Measurements from ENCODE around the gene ENOPH1.
"Not testable (repeated sequence)": the region's sequence is repeated elsewhere in the genome, so short reads cannot be mapped to it uniquely, and the experiment has no call there.

Gene ENOPH1

DNA sequence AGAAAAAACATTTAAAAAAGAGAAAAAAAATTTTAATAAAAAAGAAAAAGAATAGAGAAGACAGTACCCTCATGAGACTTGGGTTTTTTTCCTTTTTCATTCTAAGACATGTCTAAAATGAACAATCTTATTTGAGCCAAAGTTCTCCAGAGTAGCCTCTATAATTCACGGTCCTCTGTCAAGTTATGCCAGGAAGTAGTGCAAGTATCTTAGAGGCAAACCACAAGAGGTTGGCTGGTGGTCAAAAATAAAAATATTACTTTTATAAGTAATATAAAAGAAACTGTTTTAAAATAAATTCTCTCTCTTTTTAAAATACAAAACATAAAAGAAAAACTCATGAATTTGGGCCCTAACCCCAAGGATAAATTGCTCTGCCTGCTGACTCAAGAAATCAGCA, 26.7 kb upstream of the ENOPH1 start:
- Histone ChIP-seq H3K27ac (no peak overlapping the region), H3K4me3 (IDR thresholded peaks at IDR 0.05; ENCODE audit: insufficient read depth, low read depth, low read length) (no peak overlapping the region), H2AFZ (ENCODE audit: low read depth) (no peak overlapping the region), H3K4me1 (ENCODE audit: low read depth, poor library complexity, severe bottlenecking) (no peaks in the 10 kb centered on the region), H3K4me2 (no peak overlapping the region), H4K20me1 (ENCODE audit: insufficient read depth) (no peaks in the 10 kb centered on the region), H3K79me2 (ENCODE audit: insufficient read depth, low read depth) (no peaks in the 10 kb centered on the region), H3K9ac (no peak overlapping the region), H3K27me3 (ENCODE audit: insufficient read depth, low read depth) (no peaks in the 10 kb centered on the region), H3K36me3 (ENCODE audit: insufficient read depth) (no peaks in the 10 kb centered on the region)
- TF ChIP-seq, protein P1, sequence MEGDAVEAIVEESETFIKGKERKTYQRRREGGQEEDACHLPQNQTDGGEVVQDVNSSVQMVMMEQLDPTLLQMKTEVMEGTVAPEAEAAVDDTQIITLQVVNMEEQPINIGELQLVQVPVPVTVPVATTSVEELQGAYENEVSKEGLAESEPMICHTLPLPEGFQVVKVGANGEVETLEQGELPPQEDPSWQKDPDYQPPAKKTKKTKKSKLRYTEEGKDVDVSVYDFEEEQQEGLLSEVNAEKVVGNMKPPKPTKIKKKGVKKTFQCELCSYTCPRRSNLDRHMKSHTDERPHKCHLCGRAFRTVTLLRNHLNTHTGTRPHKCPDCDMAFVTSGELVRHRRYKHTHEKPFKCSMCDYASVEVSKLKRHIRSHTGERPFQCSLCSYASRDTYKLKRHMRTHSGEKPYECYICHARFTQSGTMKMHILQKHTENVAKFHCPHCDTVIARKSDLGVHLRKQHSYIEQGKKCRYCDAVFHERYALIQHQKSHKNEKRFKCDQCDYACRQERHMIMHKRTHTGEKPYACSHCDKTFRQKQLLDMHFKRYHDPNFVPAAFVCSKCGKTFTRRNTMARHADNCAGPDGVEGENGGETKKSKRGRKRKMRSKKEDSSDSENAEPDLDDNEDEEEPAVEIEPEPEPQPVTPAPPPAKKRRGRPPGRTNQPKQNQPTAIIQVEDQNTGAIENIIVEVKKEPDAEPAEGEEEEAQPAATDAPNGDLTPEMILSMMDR (conservative IDR thresholded peaks at IDR 0.05; ENCODE audit: low read depth, low read length) = no peak

DNA sequence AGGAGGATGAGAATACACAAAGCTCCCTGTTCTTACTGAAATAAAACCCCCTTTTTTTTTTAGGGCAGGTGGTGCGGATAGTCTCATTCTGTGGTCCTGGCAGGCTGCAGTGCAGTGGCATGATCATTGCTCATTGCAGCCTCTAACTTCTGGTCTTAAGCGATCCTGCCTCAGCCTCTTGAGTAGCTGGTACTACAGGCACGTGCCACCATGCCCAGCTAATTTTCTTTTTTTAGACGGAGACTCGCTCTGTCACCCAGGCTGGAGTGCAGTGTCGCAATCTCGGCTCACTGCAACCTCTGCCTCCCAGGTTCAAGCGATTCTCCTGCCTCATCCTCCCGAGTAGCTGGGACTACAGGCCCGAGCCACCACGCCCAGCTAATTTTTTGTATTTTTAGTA, 15.3 kb upstream of the ENOPH1 start:
- not testable (repeated sequence) for H2AFZ ChIP-seq (ENCODE audit: low read depth); H3K9ac ChIP-seq; H3K36me3 ChIP-seq (ENCODE audit: insufficient read depth); H3K79me2 ChIP-seq (ENCODE audit: insufficient read depth, low read depth); H3K4me3 ChIP-seq (IDR thresholded peaks at IDR 0.05; ENCODE audit: insufficient read depth, low read depth, low read length); H3K27me3 ChIP-seq (ENCODE audit: insufficient read depth, low read depth); H4K20me1 ChIP-seq (ENCODE audit: insufficient read depth); H3K4me2 ChIP-seq; H3K4me1 ChIP-seq (ENCODE audit: low read depth, poor library complexity, severe bottlenecking); H3K27ac ChIP-seq

DNA sequence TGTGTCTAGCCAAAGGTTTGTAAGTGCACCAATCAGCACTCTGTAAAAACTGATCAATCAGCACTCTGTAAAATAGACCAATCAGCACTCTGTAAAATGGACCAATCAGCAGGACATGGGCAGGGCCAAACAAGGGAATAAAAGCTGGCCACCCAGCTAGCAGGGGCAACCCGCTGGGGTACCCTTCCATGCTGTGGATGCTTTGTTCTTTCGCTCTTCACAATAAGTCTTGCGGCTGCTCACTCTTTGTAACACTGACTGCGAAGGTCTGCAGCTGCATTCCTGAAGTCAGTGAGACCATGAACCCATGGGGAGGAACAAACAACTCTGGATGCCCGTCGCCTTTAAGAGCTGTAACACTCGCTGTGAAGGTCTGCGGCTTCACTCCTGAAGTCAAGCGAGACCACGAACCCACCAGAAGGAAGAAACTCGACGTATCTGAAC, 14.4 kb upstream of the ENOPH1 start:
- no peak overlapping the region for H3K4me2 ChIP-seq
- H3K27me3 ChIP-seq (ENCODE audit: insufficient read depth, low read depth) = no peaks in the 10 kb centered on the region; the same call in 1 of the 2 replicates
- no peaks in the 10 kb centered on the region for H3K4me1 ChIP-seq (ENCODE audit: low read depth, poor library complexity, severe bottlenecking)
- no peaks in the 10 kb centered on the region for H3K79me2 ChIP-seq (ENCODE audit: insufficient read depth, low read depth)
- TF ChIP-seq, protein P1 (conservative IDR thresholded peaks at IDR 0.05; ENCODE audit: low read depth, low read length) = no peak
- H3K27ac ChIP-seq = no peak overlapping the region
- H3K36me3 ChIP-seq (ENCODE audit: insufficient read depth) = no peaks in the 10 kb centered on the region
- no peak overlapping the region for H2AFZ ChIP-seq (ENCODE audit: low read depth)
- no peak overlapping the region for H3K4me3 ChIP-seq (IDR thresholded peaks at IDR 0.05; ENCODE audit: insufficient read depth, low read depth, low read length)
- no peaks in the 10 kb centered on the region for H4K20me1 ChIP-seq (ENCODE audit: insufficient read depth)
- no peak overlapping the region for H3K9ac ChIP-seq

DNA sequence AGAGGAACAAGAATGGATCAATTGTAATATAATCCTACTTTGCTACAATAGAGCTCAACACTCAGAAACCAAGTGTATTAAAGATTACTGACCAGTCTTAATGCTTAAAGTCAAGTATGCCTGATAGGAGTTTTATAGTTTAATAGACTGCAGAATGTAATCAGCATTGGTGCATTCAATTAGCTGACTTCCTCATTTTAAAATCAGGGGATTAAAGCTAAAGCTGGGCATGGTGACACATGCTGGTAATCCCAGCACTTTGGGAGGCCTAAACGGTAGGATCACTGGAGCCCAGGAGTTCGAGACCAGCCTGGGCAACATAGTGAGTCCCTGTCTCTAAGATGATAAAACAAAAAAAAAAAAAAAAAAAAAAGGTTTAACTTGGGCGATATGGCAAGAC, 10.9 kb upstream of the ENOPH1 start:
- no peak overlapping the region for H3K4me3 ChIP-seq (IDR thresholded peaks at IDR 0.05; ENCODE audit: insufficient read depth, low read depth, low read length)
- peaks cover 7% of the 10 kb centered on the region for H4K20me1 ChIP-seq (ENCODE audit: insufficient read depth)
- no peak overlapping the region for H2AFZ ChIP-seq (ENCODE audit: low read depth)
- H3K27ac ChIP-seq = no peak overlapping the region
- H3K4me2 ChIP-seq = no peak overlapping the region
- H3K27me3 ChIP-seq (ENCODE audit: insufficient read depth, low read depth) = no peaks in the 10 kb centered on the region
- no peaks in the 10 kb centered on the region for H3K4me1 ChIP-seq (ENCODE audit: low read depth, poor library complexity, severe bottlenecking)
- H3K9ac ChIP-seq = no peak overlapping the region
- H3K36me3 ChIP-seq (ENCODE audit: insufficient read depth) = peaks cover 7% of the 10 kb centered on the region; the same call in 1 of the 2 replicates
- TF ChIP-seq, protein P1 (conservative IDR thresholded peaks at IDR 0.05; ENCODE audit: low read depth, low read length) = no peak
- H3K79me2 ChIP-seq (ENCODE audit: insufficient read depth, low read depth) = no peaks in the 10 kb centered on the region

DNA sequence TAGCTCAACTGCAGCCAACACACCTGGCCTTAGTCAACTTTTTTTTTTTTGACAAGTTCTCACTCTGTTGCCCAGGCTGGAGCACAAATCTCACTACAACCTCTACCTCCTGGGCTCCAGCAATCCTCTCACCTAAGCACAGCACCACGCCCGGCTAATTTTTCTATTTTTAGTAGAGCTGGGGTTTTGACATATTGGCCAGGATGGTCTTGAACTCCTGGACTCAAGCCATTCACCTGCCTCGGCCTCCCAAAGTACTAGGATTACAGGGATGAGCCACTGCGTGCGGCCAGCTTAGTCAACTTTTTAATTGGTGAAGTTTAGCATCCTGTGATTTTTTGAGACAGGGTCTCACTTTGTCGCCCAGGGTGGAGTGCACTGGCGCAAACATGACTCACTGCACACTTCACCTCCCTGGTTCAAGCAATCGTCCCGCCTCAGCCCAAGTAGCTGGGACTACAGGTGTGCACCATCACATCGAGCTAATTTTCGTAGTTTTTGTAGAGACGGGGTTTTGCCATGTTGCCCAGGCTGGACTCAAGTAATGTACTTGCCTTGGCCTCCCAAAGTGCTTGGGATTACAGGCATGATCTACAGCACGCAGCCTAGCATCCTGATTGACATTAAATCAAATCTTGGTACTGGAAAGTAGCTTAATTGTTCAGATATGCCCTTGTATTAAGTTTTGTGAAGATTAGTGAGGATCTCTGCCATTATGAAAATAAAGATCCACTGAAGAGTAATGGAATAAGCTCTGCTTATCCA, 8.4 kb upstream of the ENOPH1 start:
- Histone ChIP-seq H3K4me2 (no peak overlapping the region), H3K27ac (no peak overlapping the region), H3K36me3 (ENCODE audit: insufficient read depth) (peaks cover 33% of the 10 kb centered on the region; the same call in 1 of the 2 replicates), H4K20me1 (ENCODE audit: insufficient read depth) (peaks cover 32% of the 10 kb centered on the region), H3K4me3 (IDR thresholded peaks at IDR 0.05; ENCODE audit: insufficient read depth, low read depth, low read length) (no peak overlapping the region), H3K79me2 (ENCODE audit: insufficient read depth, low read depth) (peaks cover 22% of the 10 kb centered on the region), H3K4me1 (ENCODE audit: low read depth, poor library complexity, severe bottlenecking) (peaks cover 6% of the 10 kb centered on the region), H3K27me3 (ENCODE audit: insufficient read depth, low read depth) (no peaks in the 10 kb centered on the region), H2AFZ (ENCODE audit: low read depth) (no peak overlapping the region), H3K9ac (no peak overlapping the region)
- TF ChIP-seq, protein P1 (conservative IDR thresholded peaks at IDR 0.05; ENCODE audit: low read depth, low read length) = no peak
